ENCODE measurements around the gene ART4.

ART4 gene

DNA sequence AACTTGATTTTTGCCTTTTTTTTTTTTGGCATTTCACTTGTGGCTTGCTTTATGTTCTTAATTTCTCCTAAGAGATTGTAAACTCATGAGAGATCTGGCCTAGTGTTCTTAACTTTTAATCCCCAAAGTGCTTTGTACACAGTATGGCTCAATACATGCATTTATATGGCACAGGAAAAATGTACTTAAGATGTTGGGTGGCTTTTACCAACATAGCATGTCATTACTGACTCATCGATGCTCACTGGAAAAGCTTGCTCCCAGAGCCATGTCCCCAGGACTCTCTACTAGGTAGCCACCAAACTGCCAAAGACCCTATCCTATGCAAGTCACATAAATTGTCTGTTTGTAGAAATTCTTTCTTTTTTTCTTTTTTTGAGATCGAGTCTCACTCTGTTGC is 16.3 kb downstream of the ART4 start:
- no peak for TF ChIP-seq EZH2 (IDR thresholded peaks at IDR 0.05; ENCODE audit: borderline replicate concordance, low read length)
- TF ChIP-seq, protein P1, sequence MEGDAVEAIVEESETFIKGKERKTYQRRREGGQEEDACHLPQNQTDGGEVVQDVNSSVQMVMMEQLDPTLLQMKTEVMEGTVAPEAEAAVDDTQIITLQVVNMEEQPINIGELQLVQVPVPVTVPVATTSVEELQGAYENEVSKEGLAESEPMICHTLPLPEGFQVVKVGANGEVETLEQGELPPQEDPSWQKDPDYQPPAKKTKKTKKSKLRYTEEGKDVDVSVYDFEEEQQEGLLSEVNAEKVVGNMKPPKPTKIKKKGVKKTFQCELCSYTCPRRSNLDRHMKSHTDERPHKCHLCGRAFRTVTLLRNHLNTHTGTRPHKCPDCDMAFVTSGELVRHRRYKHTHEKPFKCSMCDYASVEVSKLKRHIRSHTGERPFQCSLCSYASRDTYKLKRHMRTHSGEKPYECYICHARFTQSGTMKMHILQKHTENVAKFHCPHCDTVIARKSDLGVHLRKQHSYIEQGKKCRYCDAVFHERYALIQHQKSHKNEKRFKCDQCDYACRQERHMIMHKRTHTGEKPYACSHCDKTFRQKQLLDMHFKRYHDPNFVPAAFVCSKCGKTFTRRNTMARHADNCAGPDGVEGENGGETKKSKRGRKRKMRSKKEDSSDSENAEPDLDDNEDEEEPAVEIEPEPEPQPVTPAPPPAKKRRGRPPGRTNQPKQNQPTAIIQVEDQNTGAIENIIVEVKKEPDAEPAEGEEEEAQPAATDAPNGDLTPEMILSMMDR (IDR thresholded peaks at IDR 0.05; ENCODE audit: low read length) = no peak
- no peaks in the 10 kb centered on the region for H3K4me1 ChIP-seq (ENCODE audit: insufficient read depth, low read length, severe bottlenecking)
- H3F3A ChIP-seq (ENCODE audit: insufficient read depth, low read length) = no peaks in the 10 kb centered on the region
- no peak overlapping the region for H3K9ac ChIP-seq (ENCODE audit: low read length)
- H2AFZ ChIP-seq (ENCODE audit: low read length) = no peak overlapping the region
- no peak overlapping the region for H3K4me3 ChIP-seq (ENCODE audit: low read depth, low read length, poor library complexity, severe bottlenecking)
- H3K4me2 ChIP-seq (ENCODE audit: low read length) = no peak overlapping the region
- H3K9me3 ChIP-seq (ENCODE audit: low read length) = no peaks in the 10 kb centered on the region
- H4K20me1 ChIP-seq (ENCODE audit: insufficient read depth, low read length) = no peaks in the 10 kb centered on the region
- no peaks in the 10 kb centered on the region for H3K36me3 ChIP-seq (ENCODE audit: insufficient read depth, low read length)
- H3K27me3 ChIP-seq (ENCODE audit: insufficient read depth, low read length) = no peaks in the 10 kb centered on the region
- no peak overlapping the region for H3K27ac ChIP-seq (ENCODE audit: low read depth, low read length, poor library complexity, severe bottlenecking)
- H3K79me2 ChIP-seq (ENCODE audit: insufficient read depth, low read length) = no peaks in the 10 kb centered on the region
- no peaks in the 10 kb centered on the region for H3K9me2 ChIP-seq (ENCODE audit: low read depth, low read length)

DNA sequence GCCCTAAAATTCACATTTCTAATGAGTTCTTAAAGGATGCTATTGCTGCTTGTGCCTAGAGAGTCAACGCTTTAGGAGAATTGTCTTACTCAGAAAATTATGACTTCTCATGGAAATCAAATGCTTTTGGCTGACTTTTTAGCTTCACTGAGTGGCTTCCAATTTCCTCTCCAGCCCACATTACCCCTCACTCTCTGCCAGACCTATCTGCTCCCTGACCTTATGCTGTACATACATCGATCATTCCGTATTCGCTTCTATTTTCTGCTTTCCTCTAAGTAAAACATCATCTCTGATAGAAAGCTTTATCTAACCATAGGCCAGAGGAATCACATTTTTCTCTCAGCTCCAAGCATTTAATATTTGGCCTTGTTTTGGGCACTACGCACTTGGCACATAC is 16.8 kb downstream of the ART4 start:
- H4K20me1 ChIP-seq (ENCODE audit: insufficient read depth, low read length) = no peaks in the 10 kb centered on the region
- no peak for TF ChIP-seq EZH2 (IDR thresholded peaks at IDR 0.05; ENCODE audit: borderline replicate concordance, low read length)
- TF ChIP-seq, protein P1 (IDR thresholded peaks at IDR 0.05; ENCODE audit: low read length) = no peak
- no peak overlapping the region for H3K4me2 ChIP-seq (ENCODE audit: low read length)
- H2AFZ ChIP-seq (ENCODE audit: low read length) = no peak overlapping the region
- no peaks in the 10 kb centered on the region for H3K4me1 ChIP-seq (ENCODE audit: insufficient read depth, low read length, severe bottlenecking)
- H3K9me3 ChIP-seq (ENCODE audit: low read length) = no peaks in the 10 kb centered on the region
- H3F3A ChIP-seq (ENCODE audit: insufficient read depth, low read length) = no peaks in the 10 kb centered on the region
- no peak overlapping the region for H3K27ac ChIP-seq (ENCODE audit: low read depth, low read length, poor library complexity, severe bottlenecking)
- H3K27me3 ChIP-seq (ENCODE audit: insufficient read depth, low read length) = no peaks in the 10 kb centered on the region
- H3K9ac ChIP-seq (ENCODE audit: low read length) = no peak overlapping the region
- H3K36me3 ChIP-seq (ENCODE audit: insufficient read depth, low read length) = no peaks in the 10 kb centered on the region
- no peaks in the 10 kb centered on the region for H3K79me2 ChIP-seq (ENCODE audit: insufficient read depth, low read length)
- no peak overlapping the region for H3K4me3 ChIP-seq (ENCODE audit: low read depth, low read length, poor library complexity, severe bottlenecking)
- H3K9me2 ChIP-seq (ENCODE audit: low read depth, low read length) = no peaks in the 10 kb centered on the region

DNA sequence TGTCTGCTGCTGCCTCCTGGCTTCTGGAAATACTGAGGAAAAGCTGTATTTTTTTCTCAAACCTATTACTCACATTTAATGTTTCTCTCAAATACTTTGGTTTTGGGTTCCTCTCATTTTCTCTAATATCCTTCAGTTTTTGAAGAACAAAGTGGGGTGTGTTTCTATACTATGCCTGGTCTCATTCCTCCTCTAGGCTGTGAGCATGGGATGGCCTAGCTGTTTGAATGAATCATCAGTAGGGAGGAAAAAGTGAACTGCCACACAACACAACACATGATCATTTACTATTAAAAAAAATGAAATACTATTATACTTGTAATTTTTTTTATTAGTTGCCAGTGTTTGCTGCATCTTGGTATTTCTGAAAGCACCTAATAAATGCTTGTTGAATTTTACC is 18.1 kb downstream of the ART4 start:
- no peaks in the 10 kb centered on the region for H3K4me1 ChIP-seq (ENCODE audit: insufficient read depth, low read length, severe bottlenecking)
- H3F3A ChIP-seq (ENCODE audit: insufficient read depth, low read length) = no peaks in the 10 kb centered on the region
- H2AFZ ChIP-seq (ENCODE audit: low read length) = no peak overlapping the region
- no peak overlapping the region for H3K4me2 ChIP-seq (ENCODE audit: low read length)
- H3K27me3 ChIP-seq (ENCODE audit: insufficient read depth, low read length) = no peaks in the 10 kb centered on the region
- no peaks in the 10 kb centered on the region for H3K79me2 ChIP-seq (ENCODE audit: insufficient read depth, low read length)
- no peak overlapping the region for H3K27ac ChIP-seq (ENCODE audit: low read depth, low read length, poor library complexity, severe bottlenecking)
- no peak for TF ChIP-seq EZH2 (IDR thresholded peaks at IDR 0.05; ENCODE audit: borderline replicate concordance, low read length)
- TF ChIP-seq, protein P1 (IDR thresholded peaks at IDR 0.05; ENCODE audit: low read length) = no peak
- H3K9me3 ChIP-seq (ENCODE audit: low read length) = no peaks in the 10 kb centered on the region
- H3K9me2 ChIP-seq (ENCODE audit: low read depth, low read length) = no peaks in the 10 kb centered on the region
- no peaks in the 10 kb centered on the region for H4K20me1 ChIP-seq (ENCODE audit: insufficient read depth, low read length)
- no peaks in the 10 kb centered on the region for H3K36me3 ChIP-seq (ENCODE audit: insufficient read depth, low read length)
- no peak overlapping the region for H3K9ac ChIP-seq (ENCODE audit: low read length)
- no peak overlapping the region for H3K4me3 ChIP-seq (ENCODE audit: low read depth, low read length, poor library complexity, severe bottlenecking)
